ACC112 (cell line): Measurements from ENCODE around the gene IMMP2L.

ENCODE experiments used
- H2AFZ ChIP-seq: fragments of 200-600 bp; sonication (generic); one replicate; pipeline ENCODE4 v1.6.0; 2017; ENCODE audit warnings: antibody characterized with exemption, low read length; ENCODE audit not compliant: unreplicated experiment
- H3K27ac ChIP-seq: fragments of 200-600 bp; sonication (generic); 2 replicates; pipeline ENCODE4 v1.5.1; 2014; ENCODE audit warnings: low read depth, mild to moderate bottlenecking, antibody characterized with exemption, low read length, moderate library complexity
- H3K27me3 ChIP-seq: fragments of 200-600 bp; sonication (generic); 2 replicates; pipeline ENCODE4 v1.6.1; 2014; ENCODE audit warnings: mild to moderate bottlenecking, antibody characterized with exemption, low read length, moderate library complexity, mixed read lengths; ENCODE audit not compliant: insufficient read depth
- H3K36me3 ChIP-seq: fragments of 200-600 bp; sonication (generic); 2 replicates; pipeline ENCODE4 v1.6.1; 2016; ENCODE audit warnings: mild to moderate bottlenecking, antibody characterized with exemption, low read length, moderate library complexity, mixed read lengths; ENCODE audit not compliant: insufficient read depth
- H3K4me1 ChIP-seq: fragments of 200-600 bp; sonication (generic); one replicate; pipeline ENCODE4 v1.6.1; 2016; ENCODE audit warnings: low read length, mixed read lengths; ENCODE audit not compliant: insufficient read depth, unreplicated experiment, control insufficient read depth
- H3K4me3 ChIP-seq: fragments of 200-600 bp; sonication (generic); 2 replicates; pipeline ENCODE4 v1.5.1; 2014; ENCODE audit warnings: mild to moderate bottlenecking, low read depth, low read length
- H3K79me2 ChIP-seq: fragments of 200-600 bp; sonication (generic); one replicate; pipeline ENCODE4 v1.6.0; 2016; ENCODE audit warnings: low read length; ENCODE audit not compliant: control insufficient read depth, unreplicated experiment, insufficient read depth

IMMP2L gene

DNA sequence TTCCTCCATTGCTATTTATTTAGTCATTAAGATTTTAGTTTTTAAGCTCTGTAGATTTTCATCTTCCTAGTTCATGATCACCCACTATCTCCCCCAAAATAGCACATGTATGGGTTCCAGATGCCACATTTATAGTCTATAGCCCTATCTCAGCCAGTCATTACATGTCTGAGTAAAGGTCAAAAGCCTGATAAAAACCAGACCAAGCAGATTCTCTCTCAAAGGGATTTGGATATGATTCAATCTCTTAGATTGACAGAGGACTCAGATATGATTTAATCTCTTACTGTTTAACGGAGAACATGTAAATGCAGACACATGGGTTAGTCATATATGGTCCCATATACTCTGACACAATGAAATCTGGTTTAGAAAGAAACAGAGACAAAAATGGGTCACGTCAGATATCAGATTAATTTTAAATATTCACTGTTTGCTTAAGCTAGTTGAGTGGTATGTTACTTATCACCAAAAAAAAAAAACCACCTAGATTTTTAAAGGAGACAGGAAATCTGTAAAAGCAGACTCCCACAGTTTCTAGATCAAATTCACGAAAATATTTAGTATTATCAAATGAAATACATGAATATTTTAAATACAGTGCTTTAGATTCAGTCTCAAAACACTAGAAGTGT is 578.4 kb downstream of the IMMP2L start:
- no peak overlapping the region for H2AFZ ChIP-seq
- H3K27ac ChIP-seq = no peak overlapping the region
- no peaks in the 10 kb centered on the region for H3K36me3 ChIP-seq
- no peaks in the 10 kb centered on the region for H3K4me1 ChIP-seq
- no peaks in the 10 kb centered on the region for H3K79me2 ChIP-seq
- no peaks in the 10 kb centered on the region for H3K27me3 ChIP-seq
- H3K4me3 ChIP-seq = no peak overlapping the region

DNA sequence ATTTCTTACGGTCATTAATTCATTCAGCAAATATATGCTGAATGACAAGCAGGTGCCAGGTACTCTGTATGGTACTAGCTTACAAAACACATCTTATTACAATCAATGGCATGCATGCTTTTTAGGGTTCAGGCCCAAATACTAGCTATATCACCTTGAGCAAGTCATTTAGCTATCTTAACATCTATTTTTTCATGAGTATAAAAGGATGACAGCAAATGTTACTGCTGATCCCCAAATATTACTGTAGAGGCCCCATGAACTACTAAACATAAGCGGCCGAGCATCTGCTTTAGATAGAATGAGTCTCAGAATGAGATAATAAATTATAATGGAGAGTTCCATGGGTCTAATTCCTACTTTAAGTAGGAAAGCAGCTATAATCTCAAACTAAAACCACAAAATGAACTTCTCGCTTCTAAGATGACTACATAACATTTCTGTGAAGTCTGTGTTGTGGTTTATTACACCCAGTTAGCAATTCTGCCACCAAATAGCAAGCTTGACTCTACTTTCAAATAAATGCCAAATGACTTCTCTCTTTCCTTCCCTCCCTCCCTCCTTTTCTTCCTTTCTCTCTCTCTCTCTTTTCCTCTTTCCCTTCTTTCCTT is 585.1 kb downstream of the IMMP2L start:
- no peak overlapping the region for H3K4me3 ChIP-seq
- H3K27me3 ChIP-seq = no peaks in the 10 kb centered on the region
- no peaks in the 10 kb centered on the region for H3K4me1 ChIP-seq
- H3K36me3 ChIP-seq = no peaks in the 10 kb centered on the region
- no peaks in the 10 kb centered on the region for H3K79me2 ChIP-seq
- no peak overlapping the region for H2AFZ ChIP-seq
- H3K27ac ChIP-seq = no peak overlapping the region

DNA sequence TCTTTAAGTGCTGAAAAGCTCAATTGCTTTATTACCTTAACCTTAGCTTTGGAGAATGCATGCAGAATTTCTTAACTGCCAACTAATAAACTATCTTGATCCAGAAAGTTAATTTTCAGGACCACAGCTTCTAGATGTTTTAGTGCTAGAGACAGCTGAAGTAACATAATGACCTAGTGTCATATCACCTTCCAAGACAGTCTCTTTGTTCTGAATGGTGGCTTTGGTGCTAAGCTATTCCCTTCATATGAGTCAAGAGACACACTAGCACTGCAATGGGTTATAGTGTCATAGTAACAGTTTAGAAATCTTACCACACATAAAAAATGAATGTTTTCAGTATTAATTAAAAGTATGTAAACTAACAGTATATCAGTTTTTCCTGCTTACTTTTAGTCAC is 586.8 kb downstream of the IMMP2L start:
- H3K27me3 ChIP-seq = no peaks in the 10 kb centered on the region
- no peaks in the 10 kb centered on the region for H3K36me3 ChIP-seq
- H2AFZ ChIP-seq = no peak overlapping the region
- no peak overlapping the region for H3K27ac ChIP-seq
- H3K79me2 ChIP-seq = no peaks in the 10 kb centered on the region
- H3K4me1 ChIP-seq = no peaks in the 10 kb centered on the region
- H3K4me3 ChIP-seq = no peak overlapping the region

DNA sequence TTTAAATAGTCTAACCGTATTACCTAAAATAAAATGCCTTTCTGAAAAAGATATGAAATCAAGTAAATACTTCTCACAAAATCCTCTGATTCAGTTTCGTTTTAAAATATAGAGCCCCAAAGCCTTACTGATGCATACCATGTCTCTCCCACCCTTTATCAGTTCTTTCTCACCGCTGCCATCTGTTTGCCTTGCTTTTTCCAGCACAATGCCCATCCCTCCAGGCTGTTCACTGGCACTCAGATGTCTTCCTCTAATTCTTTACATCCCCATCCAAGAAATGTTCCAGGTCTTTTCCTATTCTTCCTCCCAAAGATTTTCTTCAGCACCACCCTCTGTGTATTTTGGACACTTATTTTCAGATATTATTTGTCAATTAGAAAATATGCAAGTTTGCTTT is 587.9 kb downstream of the IMMP2L start:
- Histone ChIP-seq H2AFZ (no peak overlapping the region), H3K27ac (no peak overlapping the region), H3K27me3 (no peaks in the 10 kb centered on the region), H3K4me1 (no peaks in the 10 kb centered on the region), H3K79me2 (no peaks in the 10 kb centered on the region), H3K4me3 (no peak overlapping the region), H3K36me3 (no peaks in the 10 kb centered on the region)

DNA sequence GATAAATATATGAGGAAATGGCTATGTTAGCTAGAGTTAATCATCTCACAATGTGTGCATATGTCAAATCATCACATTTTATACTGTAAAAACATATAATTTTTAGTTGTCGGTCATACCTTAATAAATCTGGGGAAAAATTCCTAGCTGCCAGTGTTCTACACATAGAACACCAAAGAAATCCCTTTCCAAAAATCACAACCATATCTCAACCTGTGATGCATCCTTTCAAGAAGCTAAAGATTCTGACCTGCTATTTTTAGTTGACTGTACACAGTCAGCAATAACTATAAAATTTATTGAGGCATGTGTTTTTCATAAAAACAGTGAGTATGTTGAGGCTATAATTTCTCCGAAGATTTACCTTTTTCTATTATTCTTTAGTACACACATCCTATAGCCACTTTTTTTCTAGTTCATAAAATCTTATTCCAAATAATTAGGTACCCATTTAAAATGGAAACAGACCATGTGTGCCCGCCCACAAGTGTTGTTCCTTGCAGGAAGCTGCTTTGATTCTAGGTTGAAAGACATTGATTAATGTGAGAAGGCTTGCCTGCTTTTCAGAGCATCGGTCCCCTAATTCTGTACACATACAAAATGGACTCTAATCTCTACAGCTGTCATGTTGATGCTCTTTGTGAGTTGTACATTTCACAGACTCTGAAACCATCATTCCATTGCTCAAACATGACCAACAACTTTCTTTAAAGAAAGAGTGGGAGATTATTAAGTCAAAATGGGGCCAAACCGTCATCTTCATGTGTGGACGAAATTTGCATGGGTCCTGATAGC is 588.9 kb downstream of the IMMP2L start:
- Histone ChIP-seq H3K79me2 (no peaks in the 10 kb centered on the region), H3K27me3 (no peaks in the 10 kb centered on the region), H2AFZ (no peak overlapping the region), H3K27ac (no peak overlapping the region), H3K4me1 (no peaks in the 10 kb centered on the region), H3K4me3 (no peak overlapping the region), H3K36me3 (no peaks in the 10 kb centered on the region)

DNA sequence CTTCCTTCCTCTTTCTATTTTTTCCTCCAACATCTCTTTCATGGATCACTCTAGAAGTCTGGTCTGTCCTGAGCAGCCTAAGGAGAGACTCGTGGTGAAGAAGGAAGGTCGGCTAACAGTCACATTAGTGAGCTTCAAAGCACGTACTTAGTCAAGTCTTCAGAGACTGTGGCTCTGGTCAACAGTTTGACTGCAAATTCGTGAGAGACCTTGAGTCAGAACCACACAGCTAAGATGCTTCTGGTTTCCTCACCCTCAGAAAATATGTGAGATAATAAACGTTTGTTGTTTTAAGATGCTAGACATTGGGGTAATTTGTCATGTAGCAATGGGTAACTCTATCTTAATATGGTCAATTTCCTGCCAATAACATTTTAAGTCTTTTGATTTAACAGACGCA is 597.5 kb downstream of the IMMP2L start:
- Histone ChIP-seq H2AFZ (no peak overlapping the region), H3K4me1 (no peaks in the 10 kb centered on the region), H3K36me3 (no peaks in the 10 kb centered on the region), H3K27ac (no peak overlapping the region), H3K79me2 (no peaks in the 10 kb centered on the region), H3K4me3 (no peak overlapping the region), H3K27me3 (no peaks in the 10 kb centered on the region)

DNA sequence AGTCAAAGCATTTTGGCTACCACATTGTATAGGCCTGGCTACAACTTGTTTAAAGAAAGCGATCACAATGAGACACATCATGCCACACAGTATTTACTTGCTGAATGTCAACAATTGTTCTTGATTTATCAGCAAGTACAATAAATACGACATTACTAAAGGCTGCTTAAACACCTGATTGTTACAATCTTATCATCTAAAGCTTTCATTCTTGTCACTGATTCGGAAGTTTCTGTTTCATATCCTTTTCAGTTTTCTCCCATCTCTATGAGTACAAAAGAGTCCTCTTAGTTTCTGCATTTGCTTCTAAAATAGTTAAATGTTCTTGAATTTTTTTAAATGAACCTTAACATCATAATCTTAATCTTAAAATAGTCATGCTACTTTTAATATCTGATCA is 599.5 kb downstream of the IMMP2L start:
- Histone ChIP-seq H3K79me2 (no peaks in the 10 kb centered on the region), H3K36me3 (no peaks in the 10 kb centered on the region), H3K27me3 (no peaks in the 10 kb centered on the region), H2AFZ (no peak overlapping the region), H3K27ac (no peak overlapping the region), H3K4me1 (no peaks in the 10 kb centered on the region), H3K4me3 (no peak overlapping the region)

DNA sequence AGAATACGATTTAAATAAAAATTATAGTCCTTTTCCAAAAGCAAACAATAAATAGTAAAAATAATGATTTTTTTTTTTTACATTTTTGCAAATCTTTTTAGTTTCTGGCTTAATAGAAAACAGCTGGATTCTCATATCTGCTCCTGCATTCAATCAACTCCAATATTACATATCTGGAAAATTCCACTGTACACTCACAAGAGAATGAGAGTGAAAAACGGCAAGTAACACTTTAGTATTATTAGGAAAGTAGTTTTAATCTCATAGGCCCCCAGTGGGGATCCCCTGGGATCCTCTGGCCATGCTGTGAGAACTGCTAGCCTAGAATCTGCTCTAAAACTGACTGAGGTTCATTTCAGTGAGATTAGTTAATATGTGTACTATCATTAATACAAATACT is 599.9 kb downstream of the IMMP2L start:
- no peak overlapping the region for H2AFZ ChIP-seq
- H3K79me2 ChIP-seq = no peaks in the 10 kb centered on the region
- H3K4me3 ChIP-seq = no peak overlapping the region
- no peaks in the 10 kb centered on the region for H3K36me3 ChIP-seq
- no peak overlapping the region for H3K27ac ChIP-seq
- no peaks in the 10 kb centered on the region for H3K4me1 ChIP-seq
- H3K27me3 ChIP-seq = no peaks in the 10 kb centered on the region

DNA sequence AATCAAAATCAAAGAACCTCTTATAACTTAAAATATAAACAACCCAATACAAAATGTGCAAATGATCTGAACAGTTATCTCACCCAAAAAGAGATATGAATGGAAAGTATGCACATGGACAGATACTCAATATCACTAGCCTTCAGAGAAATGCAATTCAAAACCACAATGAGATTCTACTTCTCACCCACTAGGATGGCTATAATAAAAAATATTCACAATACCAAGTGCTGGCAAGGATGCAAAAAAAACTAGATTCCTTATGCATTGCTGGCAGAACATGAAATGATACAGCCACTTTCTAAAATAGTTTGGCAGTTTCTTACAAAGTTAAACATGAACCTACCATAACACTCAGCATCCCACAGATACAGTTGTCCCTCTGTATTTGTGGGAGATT is 601.5 kb downstream of the IMMP2L start:
- Histone ChIP-seq H3K27ac (no peak overlapping the region), H3K4me1 (no peaks in the 10 kb centered on the region), H3K27me3 (no peaks in the 10 kb centered on the region), H3K36me3 (no peaks in the 10 kb centered on the region), H2AFZ (no peak overlapping the region), H3K4me3 (no peak overlapping the region), H3K79me2 (no peaks in the 10 kb centered on the region)

DNA sequence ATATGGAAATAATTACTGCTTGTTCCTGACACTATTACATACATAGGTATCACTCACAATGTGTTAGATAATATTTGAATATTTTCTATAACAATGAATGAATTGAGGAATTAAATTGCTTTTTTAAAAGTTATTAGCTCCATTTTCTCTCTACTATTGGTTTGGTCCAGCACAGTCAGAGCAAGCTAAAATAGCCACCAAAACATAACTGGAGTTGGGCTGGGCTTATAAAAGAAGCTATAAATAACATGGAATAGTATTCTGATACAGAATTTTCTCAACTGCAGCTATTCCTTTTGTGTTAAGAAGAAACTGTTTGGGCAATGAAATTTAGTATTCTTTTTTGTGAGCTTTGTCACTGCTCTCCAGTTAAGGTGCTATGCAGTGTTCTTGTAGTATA is 614.0 kb downstream of the IMMP2L start:
- Histone ChIP-seq H3K4me1 (no peaks in the 10 kb centered on the region), H2AFZ (no peak overlapping the region), H3K36me3 (no peaks in the 10 kb centered on the region), H3K4me3 (no peak overlapping the region), H3K27ac (no peak overlapping the region), H3K79me2 (no peaks in the 10 kb centered on the region), H3K27me3 (no peaks in the 10 kb centered on the region)

DNA sequence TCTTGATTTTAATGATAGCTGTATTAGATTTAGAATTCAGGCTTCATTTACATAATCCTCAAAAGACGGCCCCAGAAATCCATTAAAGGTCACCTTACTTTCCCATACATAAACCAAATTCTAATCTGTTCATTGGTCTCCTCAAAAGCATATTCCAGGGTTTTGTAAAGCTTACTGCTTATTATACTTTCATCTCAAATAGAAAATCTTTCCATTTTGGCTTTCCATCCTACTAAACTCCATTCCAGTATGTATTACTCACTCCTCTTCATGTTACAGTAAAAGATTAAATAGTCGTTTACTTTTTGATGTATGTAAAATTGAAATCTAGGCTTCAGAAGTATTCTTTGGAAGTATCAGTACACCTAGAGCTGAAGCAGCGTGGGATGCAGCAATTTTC is 614.9 kb downstream of the IMMP2L start:
- no peaks in the 10 kb centered on the region for H3K27me3 ChIP-seq
- H3K4me3 ChIP-seq = no peak overlapping the region
- H3K36me3 ChIP-seq = no peaks in the 10 kb centered on the region
- H2AFZ ChIP-seq = no peak overlapping the region
- no peak overlapping the region for H3K27ac ChIP-seq
- no peaks in the 10 kb centered on the region for H3K79me2 ChIP-seq
- no peaks in the 10 kb centered on the region for H3K4me1 ChIP-seq
